Neural cell (in vitro differentiated cells): ENCODE results near the gene SESN2.

Source experiments
- CTCF ChIP-seq: fragments of 450-650 bp; IDR thresholded peaks from 2 replicates; pipeline ENCODE4 v1.5.1; 2014; ENCODE audit warnings: antibody characterized with exemption, mild to moderate bottlenecking, moderate library complexity; ENCODE audit not compliant: poor library complexity, severe bottlenecking
- EZH2 ChIP-seq: fragments of 200-600, 300-800 bp; shearing (Covaris generic), sonication (generic); IDR thresholded peaks from 2 replicates; pipeline ENCODE4 v1.6.1; 2014; ENCODE audit warnings: antibody characterized with exemption, low read length, borderline replicate concordance, mild to moderate bottlenecking; ENCODE audit not compliant: insufficient read depth, poor library complexity, severe bottlenecking
- MXI1 ChIP-seq: fragments of 450-650 bp; conservative IDR thresholded peaks from 2 replicates; pipeline ENCODE4 v1.6.1; 2014; ENCODE audit warnings: antibody characterized with exemption, mild to moderate bottlenecking; ENCODE audit not compliant: poor library complexity, severe bottlenecking

- TF ChIP-seq MXI1 (no peak), EZH2 (no peak), CTCF (no peak)
Observed at GRCh38 chr1:28269529-28269928, 10.2 kb downstream of the SESN2 start.
